ENCODE measurements around the gene ZBTB24.

Gene ZBTB24

GRCh38 chr6:109445382-109445781 is 37.6 kb downstream of the ZBTB24 start:
- DNase-seq (ENCODE audit: low read depth in 2 of 2): no peak
- no peak overlapping the region for H3K4me3 ChIP-seq (replicated peaks in 1 of 2; ENCODE audit: low read depth in 2 of 2, low read length in 2 of 2)
- TF ChIP-seq CTCF (IDR thresholded peaks at IDR 0.05; ENCODE audit: low read depth, low read length): no peak

- no peak overlapping the region for H3K4me3 ChIP-seq (replicated peaks in 1 of 2; ENCODE audit: low read depth in 2 of 2, low read length in 2 of 2)
- no peak for DNase-seq (ENCODE audit: low read depth in 2 of 2)
- TF ChIP-seq CTCF (IDR thresholded peaks at IDR 0.05; ENCODE audit: low read depth, low read length): no peak
Observed at GRCh38 chr6:109443425-109443950, 39.5 kb downstream of the ZBTB24 start.

GRCh38 chr6:109442393-109442924 is 40.6 kb downstream of the ZBTB24 start:
- H3K4me3 ChIP-seq (replicated peaks in 1 of 2; ENCODE audit: low read depth in 2 of 2, low read length in 2 of 2): no peak overlapping the region
- TF ChIP-seq CTCF (IDR thresholded peaks at IDR 0.05; ENCODE audit: low read depth, low read length): no peak
- no peak for DNase-seq (ENCODE audit: low read depth in 2 of 2)

- peak; percentile 58 to 65 for DNase-seq (ENCODE audit: low read depth in 2 of 2)
- H3K4me3 ChIP-seq (replicated peaks in 1 of 2; ENCODE audit: low read depth in 2 of 2, low read length in 2 of 2): peak overlapping the region; percentile 81 to 87
- peak; percentile 7 for TF ChIP-seq CTCF (IDR thresholded peaks at IDR 0.05; ENCODE audit: low read depth, low read length)
Observed at GRCh38 chr6:109441069-109441816, 41.8 kb downstream of the ZBTB24 start.

- no peak for TF ChIP-seq CTCF (IDR thresholded peaks at IDR 0.05; ENCODE audit: low read depth, low read length)
- peak within 1 kb of the TSS; percentile 81 to 87 for H3K4me3 ChIP-seq (replicated peaks in 1 of 2; ENCODE audit: low read depth in 2 of 2, low read length in 2 of 2)
- peak; percentile 85 to 95 for DNase-seq (ENCODE audit: low read depth in 2 of 2)
Observed at GRCh38 chr6:109440331-109441068, 42.5 kb downstream of the ZBTB24 start, which contains the start of the genes PPIL6 and SMPD2. PPIL6 (minus strand) TSS chr6:109440628; CDS start chr6:109440590, 38 bp downstream. SMPD2 (plus strand) TSS chr6:109440724; CDS start chr6:109441122, 398 bp downstream.

GRCh38 chr6:109436041-109436440 is 47.0 kb downstream of the ZBTB24 start:
- DNase-seq (ENCODE audit: low read depth in 2 of 2): no peak
- H3K4me3 ChIP-seq (replicated peaks in 1 of 2; ENCODE audit: low read depth in 2 of 2, low read length in 2 of 2): no peak overlapping the region
- no peak for TF ChIP-seq CTCF (IDR thresholded peaks at IDR 0.05; ENCODE audit: low read depth, low read length)
